Vagina (tissue), 2 donors: ENCODE results near the gene GTF3C2.

ENCODE experiments used
- POLR2A ChIP-seq, 2 donors: fragments of 450-650 bp; IDR thresholded peaks; one replicate each; pipeline ENCODE4 v1.6.1; 2017; ENCODE audit warnings: antibody characterized with exemption in 2 of 2, mild to moderate bottlenecking in 2 of 2, moderate library complexity in 2 of 2
- POLR2AphosphoS5 ChIP-seq, 2 donors: sonication (generic); formaldehyde crosslinking; IDR thresholded peaks; one replicate each; pipeline ENCODE4 v1.9.0; 2017; ENCODE audit warnings: antibody characterized with exemption in 2 of 2, mild to moderate bottlenecking in 2 of 2, low read depth in 1 of 2; ENCODE audit not compliant: insufficient read depth in 1 of 2

GRCh38 chr2:27297195-27297594, 59.4 kb downstream of the GTF3C2 start:
- TF ChIP-seq POLR2A (IDR thresholded peaks at IDR 0.05) (no peak), POLR2AphosphoS5 (IDR thresholded peaks at IDR 0.05; ENCODE audit: insufficient read depth in 1 of 2, low read depth in 1 of 2) (no peak)
